ENCODE measurements around the gene WDR48.

The WDR48 gene

GRCh38 chr3:39113291-39113690 is 61.5 kb downstream of the WDR48 start:
- H3K9me3 Mint-ChIP-seq, result no peaks in the 10 kb centered on the region
- H3K4me3 Mint-ChIP-seq, result no peak overlapping the region
- no peaks in the 10 kb centered on the region for H3K27me3 Mint-ChIP-seq
- ATAC-seq (no peak), DNase-seq (no peak)
- H3K27ac Mint-ChIP-seq, result no peak overlapping the region
- H3K36me3 Mint-ChIP-seq (ENCODE audit: low read depth), result no peaks in the 10 kb centered on the region
- H3K4me1 Mint-ChIP-seq, result peaks cover 10% of the 10 kb centered on the region

- Mint-ChIP-seq H3K4me3 (no peak overlapping the region), H3K27ac (no peak overlapping the region), H3K4me1 (no peaks in the 10 kb centered on the region), H3K27me3 (no peaks in the 10 kb centered on the region), H3K36me3 (ENCODE audit: low read depth) (no peaks in the 10 kb centered on the region), H3K9me3 (no peaks in the 10 kb centered on the region)
- ATAC-seq (no peak), DNase-seq (no peak)
Measured at GRCh38 chr3:39114456-39114855, 62.6 kb downstream of the WDR48 start.

GRCh38 chr3:39115870-39116269 is 64.1 kb downstream of the WDR48 start:
- H3K9me3 Mint-ChIP-seq, result no peaks in the 10 kb centered on the region
- H3K27ac Mint-ChIP-seq, result no peak overlapping the region
- DNase-seq (no peak), ATAC-seq (no peak)
- no peaks in the 10 kb centered on the region for H3K27me3 Mint-ChIP-seq
- H3K4me3 Mint-ChIP-seq, result no peak overlapping the region
- no peaks in the 10 kb centered on the region for H3K4me1 Mint-ChIP-seq
- H3K36me3 Mint-ChIP-seq (ENCODE audit: low read depth), result no peaks in the 10 kb centered on the region

GRCh38 chr3:39118079-39118478 is 66.3 kb downstream of the WDR48 start:
- H3K36me3 Mint-ChIP-seq (ENCODE audit: low read depth), result no peaks in the 10 kb centered on the region
- no peaks in the 10 kb centered on the region for H3K9me3 Mint-ChIP-seq
- ATAC-seq (no peak), DNase-seq (no peak)
- no peak overlapping the region for H3K27ac Mint-ChIP-seq
- no peaks in the 10 kb centered on the region for H3K4me1 Mint-ChIP-seq
- no peaks in the 10 kb centered on the region for H3K27me3 Mint-ChIP-seq
- H3K4me3 Mint-ChIP-seq, result no peak overlapping the region

- H3K4me1 Mint-ChIP-seq, result no peaks in the 10 kb centered on the region
- ATAC-seq (no peak), DNase-seq (no peak)
- H3K27me3 Mint-ChIP-seq, result no peaks in the 10 kb centered on the region
- no peaks in the 10 kb centered on the region for H3K9me3 Mint-ChIP-seq
- no peaks in the 10 kb centered on the region for H3K36me3 Mint-ChIP-seq (ENCODE audit: low read depth)
- no peak overlapping the region for H3K4me3 Mint-ChIP-seq
- no peak overlapping the region for H3K27ac Mint-ChIP-seq
Measured at GRCh38 chr3:39118931-39119660, 67.3 kb downstream of the WDR48 start.

GRCh38 chr3:39121621-39122020 is 69.8 kb downstream of the WDR48 start:
- Mint-ChIP-seq H3K27ac (no peak overlapping the region), H3K4me1 (peaks cover 3% of the 10 kb centered on the region), H3K9me3 (no peaks in the 10 kb centered on the region), H3K27me3 (no peaks in the 10 kb centered on the region), H3K36me3 (ENCODE audit: low read depth) (no peaks in the 10 kb centered on the region), H3K4me3 (no peak overlapping the region)
- no peak for ATAC-seq
- DNase-seq, result no peak

- Mint-ChIP-seq H3K36me3 (ENCODE audit: low read depth) (no peaks in the 10 kb centered on the region), H3K4me1 (peaks cover 14% of the 10 kb centered on the region), H3K4me3 (no peak overlapping the region), H3K27ac (no peak overlapping the region), H3K27me3 (no peaks in the 10 kb centered on the region), H3K9me3 (no peaks in the 10 kb centered on the region)
- DNase-seq (no peak), ATAC-seq (no peak)
Measured at GRCh38 chr3:39122813-39123212, 71.0 kb downstream of the WDR48 start.

GRCh38 chr3:39124876-39125840 is 73.3 kb downstream of the WDR48 start:
- no peak for DNase-seq
- Mint-ChIP-seq H3K4me1 (peaks cover 18% of the 10 kb centered on the region), H3K27me3 (no peaks in the 10 kb centered on the region), H3K4me3 (no peak overlapping the region), H3K9me3 (no peaks in the 10 kb centered on the region), H3K27ac (no peak overlapping the region), H3K36me3 (ENCODE audit: low read depth) (no peaks in the 10 kb centered on the region)
- no peak for ATAC-seq

- H3K27ac Mint-ChIP-seq, result no peak overlapping the region
- DNase-seq (no peak), ATAC-seq (no peak)
- no peaks in the 10 kb centered on the region for H3K27me3 Mint-ChIP-seq
- no peaks in the 10 kb centered on the region for H3K36me3 Mint-ChIP-seq (ENCODE audit: low read depth)
- no peaks in the 10 kb centered on the region for H3K9me3 Mint-ChIP-seq
- H3K4me1 Mint-ChIP-seq, result peaks cover 18% of the 10 kb centered on the region
- H3K4me3 Mint-ChIP-seq, result no peak overlapping the region
Measured at GRCh38 chr3:39125841-39126500, 74.2 kb downstream of the WDR48 start.

- Mint-ChIP-seq H3K4me3 (no peak overlapping the region), H3K27ac (no peak overlapping the region), H3K4me1 (peaks cover 18% of the 10 kb centered on the region), H3K9me3 (no peaks in the 10 kb centered on the region), H3K36me3 (ENCODE audit: low read depth) (no peaks in the 10 kb centered on the region), H3K27me3 (no peaks in the 10 kb centered on the region)
- ATAC-seq (peak; percentile 57), DNase-seq (peak; percentile 45)
Measured at GRCh38 chr3:39126532-39127071, 74.8 kb downstream of the WDR48 start.

GRCh38 chr3:39127269-39127907 is 75.6 kb downstream of the WDR48 start:
- Mint-ChIP-seq H3K9me3 (no peaks in the 10 kb centered on the region), H3K27me3 (no peaks in the 10 kb centered on the region), H3K36me3 (ENCODE audit: low read depth) (no peaks in the 10 kb centered on the region), H3K4me1 (peaks cover 18% of the 10 kb centered on the region), H3K27ac (no peak overlapping the region), H3K4me3 (no peak overlapping the region)
- DNase-seq, result no peak
- no peak for ATAC-seq

GRCh38 chr3:39127908-39128304 is 76.1 kb downstream of the WDR48 start:
- H3K27ac Mint-ChIP-seq, result no peak overlapping the region
- DNase-seq (no peak), ATAC-seq (no peak)
- H3K4me3 Mint-ChIP-seq, result no peak overlapping the region
- H3K9me3 Mint-ChIP-seq, result no peaks in the 10 kb centered on the region
- no peaks in the 10 kb centered on the region for H3K36me3 Mint-ChIP-seq (ENCODE audit: low read depth)
- H3K27me3 Mint-ChIP-seq, result no peaks in the 10 kb centered on the region
- H3K4me1 Mint-ChIP-seq, result peaks cover 18% of the 10 kb centered on the region

GRCh38 chr3:39128951-39129350 is 77.1 kb downstream of the WDR48 start:
- DNase-seq, result no peak
- peaks cover 21% of the 10 kb centered on the region for H3K4me1 Mint-ChIP-seq
- no peak for ATAC-seq
- no peaks in the 10 kb centered on the region for H3K36me3 Mint-ChIP-seq (ENCODE audit: low read depth)
- no peak overlapping the region for H3K27ac Mint-ChIP-seq
- H3K4me3 Mint-ChIP-seq, result no peak overlapping the region
- no peaks in the 10 kb centered on the region for H3K27me3 Mint-ChIP-seq
- no peaks in the 10 kb centered on the region for H3K9me3 Mint-ChIP-seq

GRCh38 chr3:39130026-39130425 is 78.2 kb downstream of the WDR48 start:
- Mint-ChIP-seq H3K4me1 (peaks cover 21% of the 10 kb centered on the region), H3K27me3 (no peaks in the 10 kb centered on the region), H3K9me3 (no peaks in the 10 kb centered on the region), H3K36me3 (ENCODE audit: low read depth) (no peaks in the 10 kb centered on the region), H3K4me3 (no peak overlapping the region), H3K27ac (no peak overlapping the region)
- no peak for ATAC-seq
- no peak for DNase-seq
